Activated CD8-positive, alpha-beta memory T cell treated with anti-CD3 and anti-CD28 coated beads, Interleukin-2, amount 50 U/mL, for 24 hours (primary cell): ENCODE data around the gene PRKCB.

Source experiments
- DNase-seq: peaks from one replicate; pipeline ENCODE4 v3.0.0-alpha.2; 2020; ENCODE audit errors: extremely low read depth

Gene PRKCB

DNA sequence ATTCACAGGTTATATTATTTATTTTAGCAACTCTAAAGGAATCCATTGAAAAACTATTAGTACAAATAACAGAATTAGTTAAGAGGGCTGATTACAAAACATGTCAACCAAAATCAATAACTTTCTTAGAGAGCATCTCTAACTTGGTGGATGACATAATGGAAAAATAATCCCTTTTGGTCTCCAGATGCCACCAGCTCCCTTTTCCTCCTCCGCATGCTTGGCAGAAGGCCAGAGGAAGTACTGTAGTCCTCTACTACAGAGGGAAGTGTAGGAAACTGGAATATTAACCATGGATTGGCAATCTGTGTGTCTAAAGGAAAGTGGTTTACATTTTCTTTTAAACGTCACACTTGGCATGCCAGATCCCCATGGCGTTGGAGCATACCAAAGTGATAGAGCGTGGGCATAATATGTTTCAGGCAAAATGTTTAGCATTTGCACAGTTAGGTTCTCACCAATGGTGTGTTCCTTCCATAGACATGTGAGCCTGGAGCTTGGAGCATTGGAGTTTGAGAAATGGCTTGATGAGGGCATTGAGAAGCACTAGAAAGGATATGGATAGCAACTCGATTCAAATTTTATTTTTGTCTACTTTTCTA lies 106.3 kb downstream of the PRKCB start:
- DNase-seq = no peak

DNA sequence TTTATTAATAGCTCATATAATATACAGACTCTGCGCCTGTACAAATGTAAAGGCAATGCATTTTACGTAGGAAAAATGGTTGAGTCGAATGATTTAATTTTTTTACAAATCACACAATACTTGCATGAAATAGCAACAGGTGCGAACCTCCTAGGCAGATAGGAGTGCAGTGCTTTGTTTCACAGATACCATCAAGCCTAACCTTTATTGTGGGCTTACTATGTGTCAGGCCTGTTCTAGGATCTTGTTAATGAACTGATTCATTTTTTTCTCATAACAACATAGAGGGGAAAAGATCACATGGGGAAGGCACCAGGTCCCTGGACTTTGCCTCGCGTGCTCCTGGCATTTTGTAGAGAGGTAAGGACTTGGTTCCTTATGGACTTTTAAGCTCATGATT lies 107.8 kb downstream of the PRKCB start:
- no peak for DNase-seq

DNA sequence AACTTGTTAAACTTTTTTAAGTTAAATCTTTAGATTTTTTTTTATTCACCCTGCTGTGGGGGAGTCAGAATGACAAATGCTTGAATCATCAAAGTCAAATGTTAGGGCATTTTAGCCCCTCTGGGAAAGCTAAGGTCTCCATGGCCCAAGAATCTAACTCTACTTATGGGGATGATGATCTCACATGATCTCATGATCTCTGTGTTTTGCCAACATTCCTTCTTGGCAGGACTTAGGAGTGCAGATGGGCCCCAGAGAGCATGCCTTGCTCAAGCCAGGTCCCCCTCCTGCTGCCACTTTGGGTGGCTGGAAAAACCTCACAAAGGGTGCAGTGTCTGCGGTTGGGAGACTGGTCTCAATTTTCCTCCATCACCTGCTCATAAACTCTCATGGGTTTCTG lies 108.6 kb downstream of the PRKCB start:
- DNase-seq = no peak

DNA sequence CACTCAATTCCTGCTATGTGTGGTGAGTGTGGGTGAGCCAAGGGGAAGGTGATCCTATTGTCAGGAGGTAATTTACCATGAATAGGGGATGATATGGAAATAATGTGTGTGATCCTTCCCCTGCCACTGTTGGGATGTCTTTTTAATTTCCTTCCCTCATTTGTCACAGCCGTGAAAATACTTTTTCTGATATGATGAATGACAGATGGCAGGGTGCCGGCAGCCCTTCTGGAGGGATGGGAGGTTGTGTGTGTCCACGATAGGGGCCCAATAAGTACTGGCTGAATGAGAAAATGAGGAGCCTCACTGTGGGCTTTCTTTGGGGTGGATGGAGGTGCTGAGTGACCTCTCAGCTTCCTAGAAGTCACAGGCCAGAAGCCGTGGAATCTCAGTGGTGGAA lies 109.5 kb downstream of the PRKCB start:
- no peak for DNase-seq

DNA sequence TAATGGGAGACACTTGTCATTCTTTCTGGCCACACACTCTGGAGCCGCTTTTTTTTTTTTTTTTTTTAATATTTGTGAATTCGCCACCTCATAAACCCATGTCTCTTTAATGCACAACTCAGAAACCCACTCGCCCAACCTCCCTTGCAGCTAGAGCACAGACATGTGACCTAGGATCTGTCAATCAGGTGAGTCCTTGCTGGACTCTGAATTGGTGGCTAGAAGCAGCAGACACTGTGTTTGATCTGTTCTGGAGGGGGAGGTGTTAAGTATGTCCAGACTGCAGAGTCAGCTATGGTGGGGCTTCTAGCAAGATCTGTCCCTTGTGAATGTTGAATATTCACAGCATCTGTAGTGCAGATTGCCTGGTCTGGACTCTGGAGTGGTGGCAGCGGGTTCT lies 112.1 kb downstream of the PRKCB start:
- DNase-seq = no peak

DNA sequence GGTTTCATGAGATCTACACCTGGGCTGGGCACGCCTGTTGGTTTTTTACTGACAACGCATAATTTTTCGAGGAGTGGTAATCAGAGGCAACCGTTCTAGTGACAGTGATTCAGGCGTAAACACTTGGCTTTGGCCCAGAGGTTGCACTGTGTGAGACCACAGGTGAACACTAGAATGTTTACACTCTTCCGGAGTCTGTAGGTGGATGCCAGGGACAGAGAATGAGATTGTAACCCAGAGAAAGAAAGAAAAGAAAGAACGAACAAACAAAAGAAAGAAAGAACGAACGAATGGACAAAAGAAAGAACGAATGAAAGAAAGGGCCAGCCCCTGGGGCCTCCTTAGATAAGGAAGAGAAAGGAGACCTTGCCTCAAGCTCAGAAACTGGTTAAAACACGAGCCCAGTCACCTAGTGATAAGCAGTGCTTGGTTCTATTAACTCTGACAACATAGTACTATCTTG lies 113.2 kb downstream of the PRKCB start:
- DNase-seq = no peak

DNA sequence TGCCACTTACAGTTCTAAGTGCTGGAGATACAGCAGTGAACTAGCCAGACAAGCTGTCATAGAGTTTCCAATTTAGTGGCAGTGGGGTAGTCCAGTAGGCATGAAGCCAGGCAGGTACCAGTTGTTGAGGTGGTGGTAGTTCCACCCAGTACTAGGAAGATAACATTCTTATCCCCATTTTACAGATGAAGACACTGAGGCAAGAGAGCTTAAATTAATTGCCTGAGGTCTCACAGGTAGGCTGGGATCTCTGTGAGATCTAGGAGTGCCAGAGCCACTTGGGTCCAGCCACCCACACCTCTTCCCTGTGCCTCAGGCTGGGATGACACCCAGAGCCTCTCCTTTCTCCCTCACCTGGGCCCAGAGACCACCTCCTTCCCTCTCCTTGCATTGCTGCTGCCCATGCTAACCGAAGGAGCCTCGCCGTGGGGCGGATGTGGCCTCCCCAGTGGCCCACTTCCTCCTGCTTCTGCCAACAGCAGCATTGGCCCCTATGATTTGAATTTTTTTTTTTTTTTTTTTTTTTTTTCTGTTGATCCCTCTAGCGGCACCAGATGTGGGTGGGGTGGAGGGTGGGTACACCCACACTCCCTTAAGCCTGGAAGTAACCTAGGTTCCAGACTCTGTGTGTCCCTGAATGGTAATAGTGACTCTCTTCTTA lies 114.0 kb downstream of the PRKCB start:
- no peak for DNase-seq

DNA sequence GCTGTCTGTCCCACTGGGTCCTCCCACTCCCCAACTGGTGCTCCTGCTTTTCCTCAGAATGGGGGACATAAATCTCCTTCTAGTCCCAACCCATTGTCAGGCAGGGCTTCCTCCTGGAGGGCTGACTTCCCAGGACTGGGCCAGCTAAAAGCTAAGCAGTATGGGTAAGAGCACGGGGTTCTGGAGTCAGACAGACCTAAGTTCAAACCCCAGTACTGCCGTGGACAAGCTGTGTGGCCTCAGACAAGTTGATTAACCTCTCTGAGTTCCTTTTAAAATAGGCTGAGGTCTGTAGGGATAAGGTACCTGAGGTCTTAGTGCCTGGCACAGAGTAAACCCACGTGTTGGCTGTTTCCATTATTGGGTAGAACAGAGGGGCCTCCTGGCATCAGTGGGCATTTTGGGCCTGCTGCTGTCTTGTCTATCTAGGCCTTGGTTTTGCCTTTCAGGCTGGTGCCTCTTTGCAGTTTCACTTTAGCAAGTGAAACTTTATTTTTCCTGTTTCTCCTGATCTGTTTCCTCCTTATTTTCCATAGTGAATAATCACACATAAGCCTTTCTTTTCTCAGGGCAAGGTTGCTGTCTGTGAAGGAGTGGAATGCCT lies 114.6 kb downstream of the PRKCB start:
- DNase-seq = no peak

DNA sequence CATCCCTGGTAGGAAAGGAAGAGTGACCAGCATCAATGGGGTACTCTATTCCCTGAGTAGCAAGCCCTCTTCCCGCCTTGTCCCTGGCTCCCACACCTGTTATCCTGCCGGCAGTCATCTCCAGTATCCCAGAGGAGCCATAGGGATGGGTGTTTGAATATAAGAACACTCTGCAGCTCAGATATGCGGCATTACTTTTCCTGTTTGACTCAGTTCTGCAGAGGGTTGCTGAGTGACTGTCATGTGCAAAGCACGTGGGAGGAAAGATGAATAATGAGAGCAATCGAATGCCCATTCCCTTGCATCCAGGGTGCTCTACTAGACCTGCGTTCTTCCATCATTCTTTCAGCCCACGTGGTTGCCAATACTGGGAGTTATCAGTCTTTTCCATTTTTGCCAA lies 115.1 kb downstream of the PRKCB start:
- DNase-seq = no peak

DNA sequence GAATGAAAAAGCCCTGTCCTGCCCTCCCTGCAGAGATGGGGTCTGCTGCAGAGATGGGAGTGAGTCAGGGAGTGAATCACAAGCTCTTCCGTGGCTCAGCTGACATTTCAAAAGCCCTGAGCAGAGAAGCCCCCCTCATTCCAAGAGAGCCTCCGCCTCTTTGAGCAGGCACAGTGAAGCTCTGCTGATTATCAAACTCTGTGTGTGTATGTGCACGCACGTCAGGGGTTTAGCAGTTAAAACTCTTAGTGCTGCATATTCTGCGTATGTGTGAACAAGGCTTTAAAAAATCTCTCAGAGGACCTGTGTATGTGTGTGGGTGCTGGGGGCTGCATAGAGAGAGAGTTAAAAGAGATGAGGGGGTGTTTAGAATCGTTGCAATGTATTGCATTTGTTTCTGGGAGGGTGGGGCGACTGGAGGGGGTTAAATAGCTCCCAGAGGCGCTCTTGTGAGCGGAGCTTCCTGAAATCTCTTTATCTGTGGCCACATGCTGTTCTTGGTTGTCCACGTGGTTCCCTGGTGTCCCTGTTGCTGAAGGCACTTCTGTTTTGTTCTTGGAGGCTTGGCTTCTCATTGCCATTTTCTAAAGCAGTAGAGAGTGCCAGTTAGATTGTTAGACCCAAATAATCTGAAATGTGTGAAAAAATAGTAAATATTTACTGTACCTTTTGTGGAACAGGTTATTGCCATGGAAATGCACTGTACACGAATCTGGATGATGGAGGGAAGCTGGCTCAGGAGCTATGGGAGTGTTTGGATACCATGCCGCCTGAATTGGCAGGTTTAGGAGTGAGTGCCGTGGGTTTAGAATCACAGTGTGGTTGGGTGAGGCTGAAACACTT lies 116.6 kb downstream of the PRKCB start:
- no peak for DNase-seq

DNA sequence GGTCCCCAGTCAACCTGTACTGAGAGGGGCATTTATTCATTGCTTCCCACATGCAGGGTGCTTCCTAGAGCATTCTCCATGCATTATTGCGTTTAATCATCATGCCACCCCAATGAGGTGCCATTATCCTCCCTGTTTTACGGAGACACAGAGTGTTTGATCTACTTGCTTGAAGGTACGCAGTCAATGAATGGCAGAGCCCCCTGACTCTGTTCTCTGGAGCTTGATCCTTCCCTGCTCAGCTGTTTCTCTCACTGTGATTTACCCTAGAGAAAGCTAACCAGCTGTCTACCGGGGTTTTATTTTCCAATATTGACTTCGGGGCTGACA lies 117.2 kb downstream of the PRKCB start:
- no peak for DNase-seq

DNA sequence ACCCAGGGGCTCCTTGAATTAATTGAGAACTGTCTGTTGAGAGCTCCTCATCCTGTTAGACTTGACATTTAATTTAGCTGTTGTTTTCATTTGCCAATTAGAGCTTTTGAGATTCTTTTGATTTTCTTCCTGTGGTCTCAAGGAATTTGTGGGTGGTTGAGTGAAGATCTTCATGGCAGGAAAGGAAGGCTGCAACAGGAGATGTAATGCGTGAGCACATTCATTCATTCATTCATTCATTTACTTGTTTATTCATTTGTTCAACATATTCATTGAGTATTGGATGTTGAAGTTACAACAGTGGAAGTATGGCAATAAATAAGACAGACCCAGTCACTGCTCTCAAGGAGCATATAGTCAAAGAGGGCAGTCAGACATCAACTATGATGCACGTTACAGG lies 117.7 kb downstream of the PRKCB start:
- DNase-seq = no peak

DNA sequence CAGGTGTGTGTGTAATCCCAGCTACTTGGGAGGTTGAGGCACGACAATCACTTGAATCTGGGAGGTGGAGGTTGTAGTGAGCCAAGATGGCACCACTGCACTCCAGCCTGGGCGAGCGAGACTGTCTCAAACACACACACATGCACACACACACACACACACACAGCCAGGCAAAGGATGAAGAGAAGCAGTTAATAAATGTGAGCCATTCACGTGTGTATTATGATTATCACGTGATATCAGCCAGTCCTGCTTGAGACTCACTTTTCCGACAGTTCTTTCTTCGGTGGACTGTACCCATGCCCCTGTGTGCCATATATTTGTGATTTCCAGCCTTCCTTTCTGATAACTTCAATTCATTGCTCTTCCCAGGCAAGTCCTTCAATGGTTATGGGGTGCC lies 119.3 kb downstream of the PRKCB start:
- no peak for DNase-seq

DNA sequence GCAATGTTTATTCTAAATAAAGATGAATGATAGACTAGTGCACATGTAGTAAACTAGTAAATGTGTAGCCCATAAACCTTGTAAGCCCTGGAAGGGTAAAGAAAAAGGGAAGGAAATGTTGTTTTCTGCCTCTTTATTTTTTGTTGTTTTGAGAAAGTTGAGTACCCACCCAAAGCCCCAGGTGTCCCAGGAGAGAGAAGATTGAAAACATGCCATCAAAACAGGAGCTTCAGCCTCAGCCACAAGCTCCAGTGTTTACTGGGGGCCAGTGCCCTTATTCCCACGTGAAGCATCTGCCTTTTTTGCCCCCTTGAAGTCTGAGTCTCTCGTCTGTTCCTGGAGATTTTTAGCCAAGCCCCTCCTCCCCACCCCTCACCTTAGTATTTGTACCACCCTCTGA lies 121.5 kb downstream of the PRKCB start:
- DNase-seq = no peak

DNA sequence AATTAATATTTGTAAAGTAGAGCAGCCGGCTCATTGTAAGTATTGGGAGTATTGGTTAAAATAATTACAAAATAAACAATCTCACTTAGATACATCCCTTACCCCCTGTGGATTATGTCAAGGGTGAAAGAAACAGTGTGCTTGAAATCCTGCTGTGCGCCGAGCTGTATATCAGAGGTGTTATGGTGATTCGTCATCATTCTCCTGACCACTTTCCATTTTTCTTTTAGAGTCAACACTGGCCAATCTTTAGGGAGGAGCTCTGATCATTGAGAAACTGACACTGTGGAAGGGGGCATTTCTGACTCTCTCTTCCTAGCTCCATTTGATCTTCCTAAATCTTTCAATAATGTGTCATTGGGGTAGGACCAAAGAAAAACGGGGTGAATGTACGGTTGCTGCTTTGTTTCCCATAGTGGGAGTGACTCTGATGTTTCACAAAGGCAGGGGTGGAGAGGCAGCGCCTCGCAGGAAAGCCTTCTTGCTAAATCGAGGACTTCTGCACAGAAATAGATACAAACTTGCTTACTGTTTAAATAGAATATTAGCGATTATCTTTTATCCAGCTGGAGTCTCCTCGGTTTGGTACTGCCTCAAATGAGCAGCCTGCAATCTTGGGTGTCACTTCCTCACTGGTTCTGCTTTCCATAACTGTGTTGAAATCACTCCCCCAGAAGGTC lies 123.4 kb downstream of the PRKCB start:
- no peak for DNase-seq

DNA sequence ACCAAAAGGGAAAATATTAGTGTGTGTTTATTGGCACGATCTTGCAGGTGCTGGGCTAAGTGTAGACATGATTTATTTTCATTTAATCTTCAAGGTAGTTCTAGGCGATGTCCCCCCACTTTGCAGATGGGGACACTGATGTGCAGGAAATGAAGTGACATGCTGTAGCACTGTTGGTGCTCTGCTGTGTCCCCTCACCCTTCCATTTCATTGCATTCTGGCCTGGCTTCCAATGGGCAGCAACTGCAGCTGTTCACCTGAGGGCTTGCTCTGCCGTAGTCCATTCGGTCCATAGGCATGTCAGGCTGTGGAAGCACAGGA lies 123.9 kb downstream of the PRKCB start:
- no peak for DNase-seq

DNA sequence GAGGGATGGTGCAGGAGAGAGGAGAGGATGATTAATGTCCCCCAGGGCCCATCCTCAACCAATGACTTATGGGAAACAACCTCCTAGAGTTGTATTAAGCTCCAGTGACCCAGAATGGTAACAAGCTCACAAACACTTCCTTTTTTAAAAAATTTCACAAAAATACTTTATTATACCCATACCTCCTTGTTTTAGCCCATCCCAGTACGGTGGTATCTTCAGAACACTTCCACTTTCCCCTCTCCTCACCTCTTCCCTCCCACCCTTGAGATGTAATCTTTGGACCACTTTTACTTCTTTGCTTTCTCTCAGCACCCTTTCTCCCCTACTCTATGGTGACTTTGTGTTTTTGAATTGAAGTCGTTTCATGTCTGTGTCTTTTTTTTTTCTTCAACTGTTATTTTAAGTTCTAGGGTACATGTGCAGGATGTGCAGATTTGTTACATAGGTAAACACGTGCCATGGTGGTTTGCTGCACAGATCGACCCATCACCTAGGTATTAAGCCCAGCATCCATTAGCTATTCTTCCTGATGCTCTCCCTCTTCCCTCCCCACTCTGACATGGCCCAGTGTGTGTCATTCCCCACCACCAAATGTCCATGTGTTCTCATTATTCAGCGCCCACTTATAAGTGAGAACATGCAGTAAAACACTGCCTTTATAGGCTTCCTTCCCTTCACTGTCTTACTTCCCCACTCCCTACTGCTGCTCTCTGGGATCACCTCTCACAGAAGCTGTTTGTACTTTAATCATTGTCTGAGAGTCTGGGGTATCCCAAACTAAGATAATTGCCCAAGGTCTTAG lies 124.5 kb downstream of the PRKCB start:
- no peak for DNase-seq

DNA sequence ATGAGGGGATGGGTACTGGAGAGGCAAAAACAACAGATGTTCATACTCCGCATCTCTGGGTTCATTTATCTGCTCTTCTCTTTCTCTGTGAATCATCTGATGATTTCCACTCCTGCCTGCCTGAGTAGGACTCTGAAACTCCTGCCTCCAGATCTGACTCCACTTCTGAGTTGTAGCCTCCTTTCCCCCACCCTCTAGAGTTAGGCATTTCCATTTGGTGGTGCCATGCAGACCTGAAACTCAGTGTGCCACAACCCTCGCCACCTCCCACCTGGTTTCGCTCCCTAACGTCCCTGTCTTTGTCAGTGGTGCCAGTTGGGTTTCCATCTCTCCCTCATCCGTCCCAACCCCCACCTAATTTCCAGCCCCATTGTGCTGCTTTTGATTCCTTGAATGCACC lies 126.2 kb downstream of the PRKCB start:
- DNase-seq = no peak

DNA sequence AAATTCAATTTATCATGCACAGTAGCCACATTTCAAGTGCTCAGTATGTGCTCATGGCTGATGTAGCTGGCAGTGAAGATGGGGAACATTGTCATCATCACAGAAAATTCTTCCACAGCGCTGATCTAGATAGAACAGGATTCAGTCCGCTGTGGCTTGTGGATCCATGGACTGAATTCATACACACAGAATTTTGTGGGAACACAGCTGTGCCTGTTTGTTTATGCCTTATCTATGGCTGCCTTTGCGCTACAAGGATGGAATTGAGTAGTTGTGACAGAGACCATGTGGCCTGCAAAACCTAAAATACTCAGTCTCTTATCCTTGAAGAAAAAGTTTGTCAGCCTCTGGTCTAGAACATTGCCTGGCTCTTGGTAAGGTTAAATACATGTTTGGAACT lies 128.4 kb downstream of the PRKCB start:
- no peak for DNase-seq

DNA sequence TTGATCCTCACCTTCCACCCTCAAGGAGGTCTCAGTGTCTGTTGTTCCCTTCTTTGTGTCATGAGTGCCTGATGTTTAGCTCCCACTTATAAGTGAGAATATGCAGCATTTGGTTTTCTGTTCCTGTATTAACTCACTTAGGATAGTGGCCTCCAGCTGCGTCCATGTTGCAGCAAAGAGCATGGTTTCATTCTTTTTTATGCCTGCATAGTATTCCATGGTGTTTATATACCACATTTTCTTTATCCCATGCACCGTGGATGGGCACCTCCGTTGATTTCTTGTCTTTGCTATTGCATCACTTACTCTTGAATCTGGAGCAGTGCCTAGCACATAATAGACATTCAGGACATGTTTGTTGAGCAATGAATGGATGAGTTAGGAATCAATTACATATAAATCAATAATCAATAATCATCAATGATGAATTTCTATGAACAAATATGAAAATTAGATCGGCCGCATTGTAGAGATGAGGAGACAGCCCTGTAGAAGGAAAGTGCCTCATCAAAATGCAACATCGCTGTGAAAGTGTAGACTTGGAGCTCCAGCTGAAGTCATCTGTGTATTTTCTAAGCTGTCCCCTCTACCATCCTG lies 129.5 kb downstream of the PRKCB start:
- DNase-seq = no peak
